DMS114 treated with DMSO at 0.1 percent for 48 hours (cell line): Measurements from ENCODE around the gene ATP13A4.
"Not testable (repeated sequence)": the region's sequence is repeated elsewhere in the genome, so short reads cannot be mapped to it uniquely, and the experiment has no call there.

ENCODE experiments used
- DNase-seq: peaks from one replicate; lab custom pipeline; 2025; ENCODE audit not compliant: unreplicated experiment; lab: John Stamatoyannopoulos, UW

Gene ATP13A4

DNA sequence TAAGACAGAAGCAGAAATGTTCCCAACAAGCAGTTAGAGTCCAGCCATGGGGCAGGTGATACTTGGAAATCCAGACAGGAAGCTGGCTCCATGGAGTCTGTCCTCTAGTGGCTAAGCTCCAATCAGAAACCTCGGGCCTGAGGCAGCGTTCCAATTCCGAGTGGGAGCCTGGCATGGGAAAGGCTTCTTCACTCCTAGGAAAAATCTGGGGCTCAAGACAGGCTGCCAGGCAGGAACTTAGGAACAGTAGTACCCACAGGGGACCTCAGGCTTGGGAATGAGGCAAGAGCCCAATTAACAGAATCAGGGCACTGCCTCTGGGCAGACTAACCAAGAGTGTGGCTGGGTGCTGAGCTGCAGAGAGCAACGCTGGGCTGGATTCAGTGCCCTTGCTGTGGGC, 6.2 kb upstream of the ATP13A4 start:
- no peak for DNase-seq

DNA sequence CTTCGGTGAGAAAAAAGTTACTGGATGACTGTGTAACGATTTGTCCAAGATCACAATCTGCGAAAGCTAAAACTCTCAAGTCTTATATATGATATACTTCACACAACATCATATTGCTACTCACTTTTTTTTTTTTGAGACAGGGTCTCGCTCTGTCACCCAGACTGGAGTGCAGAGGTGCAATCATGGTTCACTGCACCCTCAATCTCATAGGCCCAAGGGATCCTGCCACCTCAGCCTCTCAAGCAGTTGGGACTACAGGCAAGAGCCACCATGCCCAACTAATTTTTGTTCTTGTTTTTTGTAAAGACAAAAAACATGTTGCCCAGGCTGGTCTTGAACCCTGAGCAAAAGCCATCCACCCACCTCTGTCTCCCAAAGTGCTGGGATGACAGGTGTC, 5.4 kb upstream of the ATP13A4 start:
- no peak for DNase-seq

GRCh38 chr3:193559100-193559499, 4.4 kb upstream of the ATP13A4 start:
- no peak for DNase-seq

DNA sequence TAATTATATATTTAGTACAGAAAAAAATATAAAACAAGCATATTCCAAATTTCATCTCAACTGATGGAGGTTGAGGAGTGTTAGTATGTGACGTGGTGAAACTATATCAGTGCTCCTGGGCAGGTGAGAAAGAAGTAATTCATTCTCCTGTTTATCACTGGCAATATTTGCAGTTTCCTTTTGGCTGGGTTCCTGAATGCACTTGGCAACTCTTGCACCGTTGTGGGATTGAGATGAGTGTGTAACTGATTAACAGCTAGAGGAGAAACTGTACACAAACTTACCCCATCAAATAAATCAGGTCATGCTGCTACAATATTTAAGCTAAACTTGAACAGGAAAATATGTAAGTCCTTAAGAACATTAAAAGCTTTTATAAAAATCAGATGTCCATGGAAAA, 2.1 kb upstream of the ATP13A4 start:
- no peak for DNase-seq

DNA sequence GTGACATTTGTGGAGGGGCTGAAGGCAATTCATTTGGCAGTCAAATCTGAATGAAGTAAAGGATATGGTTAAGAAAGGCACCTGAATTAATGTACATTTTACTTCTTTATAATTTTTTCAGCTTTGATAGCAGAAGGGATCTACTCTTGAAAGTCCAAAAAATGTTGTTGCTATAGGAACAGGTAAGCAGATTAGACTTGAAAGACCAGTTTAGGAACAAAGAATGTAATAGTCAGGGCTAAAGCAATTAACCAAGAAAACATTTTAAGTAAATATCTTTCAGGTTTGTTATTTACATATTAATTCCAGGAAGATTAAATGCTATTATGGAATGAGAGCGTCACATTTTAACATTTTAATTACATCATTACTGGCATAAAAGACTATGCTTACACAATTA, 1.1 kb downstream of the ATP13A4 start:
- no peak for DNase-seq

DNA sequence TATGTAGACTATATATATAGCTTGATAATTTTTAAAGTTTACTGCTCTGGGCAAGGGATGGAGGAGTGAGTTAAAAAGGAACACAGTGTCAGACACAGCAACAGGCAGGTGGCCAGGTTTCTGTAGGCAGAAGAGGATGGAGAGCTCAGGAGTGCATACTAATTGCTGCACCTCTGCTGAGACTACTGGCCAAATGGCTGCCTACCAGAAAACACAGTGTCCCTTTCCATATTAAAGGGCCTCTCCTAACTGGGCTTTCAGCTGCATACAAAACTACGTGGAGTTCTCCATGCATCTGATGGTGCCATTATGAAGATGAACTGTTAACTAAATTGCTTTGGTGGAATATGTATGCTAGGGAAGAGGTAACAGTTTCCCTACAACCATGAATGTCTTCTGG, 1.8 kb downstream of the ATP13A4 start:
- no peak for DNase-seq

DNA sequence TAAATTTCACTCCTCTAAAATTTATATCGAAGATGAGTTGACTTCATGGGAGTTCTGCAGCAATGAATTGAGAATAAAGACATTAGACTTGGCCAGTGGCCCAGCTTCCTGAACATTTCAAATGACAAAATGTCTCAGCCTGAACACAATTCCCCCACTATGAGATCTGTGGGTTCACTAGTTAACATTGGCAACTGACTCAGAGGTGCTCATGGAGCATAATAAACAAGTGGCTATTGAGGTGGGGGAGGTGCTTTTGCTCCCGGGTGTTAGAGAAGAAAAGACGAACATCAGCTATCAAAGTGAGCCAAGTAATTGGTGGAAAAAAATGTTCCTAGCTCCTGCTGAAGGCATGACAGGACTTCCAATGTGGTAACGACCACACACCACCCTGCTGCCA, 6.3 kb downstream of the ATP13A4 start:
- no peak for DNase-seq

- DNase-seq: no peak
These were observed 8.6 kb downstream of the ATP13A4 start for GRCh38 chr3:193546129-193546528.

DNA sequence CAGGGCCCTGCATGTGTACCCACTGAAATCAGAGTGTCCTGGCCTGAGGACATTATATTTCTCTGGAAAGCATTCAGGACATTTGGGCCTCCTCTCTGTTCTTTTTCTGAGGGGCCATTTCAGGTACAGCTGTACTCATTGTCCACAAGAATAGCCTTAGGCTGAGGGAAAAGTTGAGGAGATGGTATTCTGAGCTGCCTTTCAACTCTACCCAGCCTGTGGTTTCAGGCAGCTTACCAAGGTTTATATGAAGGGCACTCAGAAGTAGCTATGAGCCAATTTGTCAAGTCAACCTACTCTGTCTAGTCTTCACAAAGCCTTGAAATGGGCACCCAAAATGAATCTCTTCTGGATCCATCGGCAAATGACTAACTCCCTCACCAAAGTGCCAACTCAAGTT, 9.4 kb downstream of the ATP13A4 start:
- no peak for DNase-seq

DNA sequence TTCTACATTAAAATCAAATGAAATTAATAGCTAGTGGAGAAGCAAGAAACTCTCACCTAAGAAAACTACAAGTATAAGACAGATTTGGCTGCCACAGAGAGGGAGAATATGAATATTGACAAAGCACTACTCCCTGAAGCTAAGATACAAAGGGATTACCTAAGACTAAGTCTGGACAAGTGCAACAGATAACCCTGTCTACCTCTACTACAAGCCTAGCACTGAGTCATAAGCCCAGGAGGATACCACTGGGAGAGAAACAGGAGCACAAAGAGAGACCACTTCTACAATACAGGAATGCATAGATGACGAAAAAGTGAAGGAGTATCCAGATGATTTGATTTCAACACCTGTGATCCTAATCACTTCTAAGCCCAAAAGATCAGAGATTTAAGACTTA, 10.4 kb downstream of the ATP13A4 start:
- no peak for DNase-seq

DNA sequence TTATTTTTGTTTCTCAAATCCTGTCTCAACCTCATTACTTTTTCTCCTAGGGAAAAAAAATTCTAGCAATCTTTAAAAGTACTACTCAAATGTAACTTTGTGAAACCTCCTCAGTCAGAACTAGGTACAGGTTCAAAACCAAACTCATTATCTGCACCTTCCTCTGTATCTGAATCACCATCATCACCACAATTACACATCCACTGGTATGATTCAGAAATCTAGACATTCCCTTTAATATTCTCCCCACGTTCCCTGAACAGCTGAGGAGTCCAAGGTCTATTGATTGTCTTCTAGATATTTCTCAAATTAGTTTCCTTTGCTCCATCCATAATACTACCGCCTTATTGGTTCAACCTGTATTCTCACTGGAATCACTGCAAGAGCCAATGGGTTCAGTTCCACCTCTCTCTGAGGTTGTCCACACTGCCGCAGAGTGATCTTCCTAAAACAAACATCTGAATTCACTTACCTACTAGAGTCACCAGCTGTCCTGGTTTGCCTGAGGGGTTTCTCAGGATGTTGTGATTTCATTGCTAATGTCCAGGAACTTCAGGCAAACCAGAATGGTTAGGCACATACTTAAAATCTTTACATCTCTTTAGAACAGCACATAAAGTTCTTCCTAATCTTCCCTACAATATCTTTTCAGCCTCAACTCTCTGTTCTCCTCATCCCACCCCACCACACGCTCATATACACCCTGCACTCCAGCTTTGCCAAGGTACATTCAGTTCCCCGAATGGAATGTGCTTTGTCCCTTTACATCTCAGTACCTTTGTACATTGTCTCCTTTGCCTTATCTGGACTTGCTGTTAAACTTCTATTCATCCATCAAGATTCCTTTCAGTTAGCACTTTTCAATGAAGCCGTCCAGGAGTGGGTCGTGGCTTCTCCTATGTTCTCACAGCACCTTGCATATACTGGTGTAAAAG, 24.2 kb downstream of the ATP13A4 start:
- no peak for DNase-seq

DNA sequence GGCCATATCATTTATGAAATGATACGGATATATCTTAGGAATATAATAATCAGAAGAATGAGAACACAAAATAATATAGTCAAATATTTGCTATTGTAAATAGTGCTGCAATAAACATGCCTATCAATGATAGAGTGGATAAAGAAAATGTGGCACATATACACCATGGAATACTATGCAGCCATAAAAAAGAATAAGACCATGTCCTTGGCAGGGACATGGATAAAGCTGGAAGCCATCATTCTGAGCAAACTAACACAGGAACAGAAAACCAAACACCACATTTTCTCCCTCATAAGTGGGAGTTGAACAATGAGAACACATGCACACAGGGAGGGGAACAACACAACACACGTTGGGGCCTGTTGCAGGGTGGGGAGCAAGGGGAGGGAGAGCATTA, 28.6 kb downstream of the ATP13A4 start:
- DNase-seq: not testable (repeated sequence)

DNA sequence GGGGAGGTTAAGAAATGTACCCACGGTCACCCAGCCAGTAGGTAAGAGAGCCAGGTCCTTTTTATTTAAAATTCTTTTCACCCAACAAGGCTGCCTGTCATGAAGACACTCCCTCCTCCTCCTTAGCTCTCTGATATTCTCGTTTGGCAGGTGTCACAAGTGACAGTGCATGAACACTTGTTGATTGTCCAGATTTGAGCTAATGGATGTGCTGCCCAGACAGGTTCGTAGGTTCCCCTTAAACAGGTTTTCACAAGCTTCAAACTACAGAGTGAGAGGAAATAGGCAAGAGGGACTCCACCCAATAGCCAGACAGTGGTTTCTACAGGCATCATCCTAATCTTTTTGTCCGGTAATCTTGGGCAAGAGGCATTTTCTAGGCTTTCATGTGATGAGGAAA, 32.2 kb downstream of the ATP13A4 start:
- DNase-seq: no peak

DNA sequence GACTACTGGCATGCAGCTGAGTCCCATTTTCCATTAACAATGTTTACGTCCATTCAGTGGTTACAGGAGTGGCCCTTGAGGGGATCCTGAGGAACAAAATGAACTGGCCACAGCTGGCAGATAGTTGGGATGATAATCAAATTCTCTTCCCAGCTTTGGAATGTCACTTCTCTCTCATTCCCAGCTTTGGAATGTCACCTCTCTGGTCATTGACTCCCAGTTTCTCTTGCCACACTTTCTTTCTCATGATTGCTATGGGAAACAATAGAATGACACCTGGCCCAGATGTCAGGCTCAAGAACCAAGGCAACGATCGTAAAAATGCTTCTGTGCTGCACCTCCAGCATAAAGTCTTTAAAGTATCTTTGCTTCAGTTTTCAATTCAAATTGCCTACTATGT, 34.0 kb downstream of the ATP13A4 start:
- DNase-seq: no peak

DNA sequence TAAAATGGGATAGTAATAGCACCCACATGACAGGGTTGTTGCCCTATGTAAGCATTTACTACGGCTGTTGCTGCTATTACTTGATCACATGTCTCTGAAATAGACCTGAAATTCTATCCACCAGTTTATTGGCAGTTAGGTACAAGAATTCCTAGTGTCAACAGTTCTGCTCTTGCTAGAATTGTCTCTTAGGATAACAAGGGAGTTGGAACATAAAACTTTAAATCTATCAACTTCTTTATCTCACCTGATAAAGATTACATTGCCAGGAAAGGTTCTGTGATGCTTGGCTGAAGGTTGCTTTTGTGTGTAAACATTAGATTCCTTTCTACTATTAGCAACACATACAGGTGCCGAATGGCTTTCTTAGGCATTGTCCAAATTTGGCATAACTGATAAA, 38.7 kb downstream of the ATP13A4 start:
- no peak for DNase-seq

DNA sequence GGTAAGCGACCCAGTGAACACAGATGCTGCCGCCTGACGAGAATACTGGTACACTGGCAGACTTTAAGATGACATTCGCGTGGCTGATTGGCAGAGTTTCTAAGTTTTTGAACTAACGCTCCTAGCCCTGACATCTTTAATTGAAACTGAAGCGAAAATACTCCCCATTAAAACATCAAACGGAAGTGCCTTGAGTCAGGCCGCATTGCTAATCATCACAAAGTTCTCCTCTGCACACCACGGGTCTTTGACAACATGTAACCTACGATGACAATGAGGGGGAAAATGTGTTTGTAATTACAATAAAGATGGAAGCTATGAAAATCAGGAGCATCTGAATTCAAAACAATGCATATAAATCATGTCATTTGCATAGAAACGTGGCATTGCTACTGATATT, 44.5 kb downstream of the ATP13A4 start:
- no peak for DNase-seq

DNA sequence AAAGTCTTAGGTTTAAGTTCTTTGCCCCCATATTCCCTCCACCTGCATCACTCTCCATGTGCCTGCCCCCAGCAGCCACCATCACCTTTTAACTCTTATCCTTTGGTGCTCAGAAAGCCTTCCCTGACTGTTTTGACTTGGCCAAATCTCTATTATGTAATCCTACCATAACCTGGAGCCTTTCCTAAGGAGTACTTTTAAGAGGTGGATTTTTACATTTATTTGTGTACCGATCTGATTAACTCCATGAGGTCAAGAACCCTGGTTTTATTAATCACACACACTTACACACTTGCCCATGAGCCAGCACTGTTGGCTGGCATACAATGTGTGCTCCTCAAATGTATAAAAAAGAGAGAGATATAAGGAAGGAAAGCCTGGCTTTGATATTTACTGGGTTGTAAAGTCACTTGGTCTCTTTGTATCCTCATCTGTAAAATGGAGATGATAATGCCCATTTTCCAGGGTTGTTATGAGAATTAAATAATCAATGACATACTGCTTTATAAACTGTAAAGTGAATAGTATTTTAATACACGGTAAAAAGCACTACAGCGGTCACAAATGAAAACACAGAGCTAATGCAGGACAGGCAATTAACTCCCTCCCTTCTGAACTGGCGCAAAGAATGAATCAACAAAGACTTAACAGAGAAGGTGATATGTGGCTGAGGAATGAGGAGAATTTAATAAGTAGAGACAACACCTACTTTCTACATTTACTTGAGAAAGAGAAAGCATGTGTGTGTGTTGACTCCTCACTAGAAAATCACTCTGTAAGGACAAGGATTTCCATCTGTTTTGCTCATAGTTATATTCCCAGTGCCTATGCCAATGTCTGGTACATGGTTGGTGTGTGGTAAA, 45.4 kb downstream of the ATP13A4 start:
- no peak for DNase-seq

GRCh38 chr3:193508108-193508507, 46.6 kb downstream of the ATP13A4 start:
- DNase-seq: no peak

DNA sequence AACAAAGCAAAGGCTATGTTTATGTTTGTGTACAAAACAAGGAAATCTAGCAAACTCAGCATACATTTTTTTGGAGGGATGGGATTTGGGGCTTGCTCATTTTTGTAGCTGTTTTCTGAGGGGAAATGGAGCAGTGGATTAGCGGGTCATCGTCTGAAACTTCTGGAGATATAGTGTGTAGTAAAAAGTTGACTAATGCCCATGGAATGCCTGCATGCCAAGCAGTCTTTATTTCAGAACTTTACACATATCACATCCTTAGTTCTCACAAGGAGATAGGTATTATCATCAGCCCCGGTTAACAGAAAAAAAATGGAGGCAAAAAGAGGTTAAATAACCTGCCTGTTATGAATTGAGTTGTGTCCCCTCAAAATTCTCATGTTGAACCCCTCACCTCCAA, 47.1 kb downstream of the ATP13A4 start:
- no peak for DNase-seq

DNA sequence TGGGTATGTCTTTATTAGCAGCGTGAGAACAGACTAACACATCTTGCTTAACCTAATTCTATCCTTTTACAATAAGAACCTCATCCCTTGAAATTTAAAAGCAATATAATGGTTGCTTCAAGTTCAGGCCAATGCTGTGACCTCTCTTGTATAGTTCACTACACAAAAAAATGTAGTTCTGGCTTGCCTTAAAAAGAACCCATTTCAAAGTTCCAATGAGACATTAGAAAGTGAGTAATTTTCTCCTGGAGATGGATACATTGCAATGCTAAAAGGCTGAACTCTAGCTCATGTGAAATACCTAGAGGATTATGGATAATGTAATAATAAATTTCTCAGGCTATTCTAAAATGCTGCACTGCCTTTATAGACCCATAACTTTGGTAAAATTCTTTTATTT, 47.8 kb downstream of the ATP13A4 start:
- DNase-seq: no peak

GRCh38 chr3:193502871-193503270, 51.8 kb downstream of the ATP13A4 start:
- DNase-seq: no peak

DNA sequence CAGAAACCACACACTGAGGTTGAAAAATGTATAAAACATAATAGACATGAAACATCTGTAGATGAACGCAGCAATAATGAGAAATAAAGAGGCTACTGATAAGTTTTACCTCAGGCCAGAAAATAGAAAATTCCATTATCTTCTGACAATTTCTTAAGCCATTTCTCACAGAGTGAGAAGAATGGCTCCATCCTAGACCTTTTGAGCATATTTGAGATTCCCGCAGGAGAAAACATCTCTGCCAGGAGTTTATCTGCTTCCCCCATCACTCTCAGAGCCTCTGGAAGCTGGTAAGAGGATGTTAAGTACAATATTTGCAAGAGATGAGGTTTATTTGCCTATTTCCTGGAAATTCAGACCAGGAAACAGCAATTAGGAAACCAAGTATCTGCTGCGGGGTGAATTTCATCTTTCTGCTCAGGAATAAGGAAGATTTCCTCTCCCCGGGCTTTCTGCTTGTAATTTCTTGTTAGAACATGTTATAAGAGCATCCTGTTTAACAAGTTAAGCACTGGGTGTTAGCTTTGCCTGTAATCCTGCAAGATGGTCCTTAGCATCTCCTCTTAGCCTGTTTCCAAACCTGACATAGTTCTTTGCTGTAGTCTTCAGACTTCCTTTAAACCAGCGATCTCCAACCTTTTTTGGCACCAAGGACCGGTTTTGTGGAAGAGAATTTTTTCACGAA, 54.8 kb downstream of the ATP13A4 start:
- no peak for DNase-seq
